Karpas-422 (cell line): ENCODE measurements around the gene RPS29. TPM values are rescaled to one million over a fixed set of nuclear protein-coding genes. Genes with fewer than 3 reads are reported as not detected.

ENCODE experiments used
- DNase-seq: peaks from one replicate; pipeline ENCODE4 v3.0.0-alpha.2; 2015
- H2AFZ ChIP-seq: fragments of 200-600 bp; sonication (generic); 2 replicates; pipeline ENCODE4 v1.6.1; 2014; ENCODE audit warnings: antibody characterized with exemption, low read length, mixed read lengths
- H3K27ac ChIP-seq: fragments of 200-600 bp; sonication (generic); 2 replicates; pipeline ENCODE4 v1.5.1; 2014; ENCODE audit warnings: mild to moderate bottlenecking, low read length, moderate library complexity
- H3K27me3 ChIP-seq: fragments of 200-600 bp; sonication (generic); 2 replicates; pipeline ENCODE4 v1.6.1; 2014; ENCODE audit warnings: low read length, mixed read lengths
- H3K36me3 ChIP-seq: fragments of 200-600 bp; sonication (generic); 2 replicates; pipeline ENCODE4 v1.6.1; 2014; ENCODE audit warnings: low read length, mixed read lengths; ENCODE audit not compliant: insufficient read depth
- H3K4me1 ChIP-seq: fragments of 200-600 bp; sonication (generic); 2 replicates; pipeline ENCODE4 v1.6.1; 2014; ENCODE audit warnings: mild to moderate bottlenecking, low read length, mixed read lengths
- H3K4me2 ChIP-seq: fragments of 200-600 bp; sonication (generic); 2 replicates; pipeline ENCODE4 v1.6.1; 2014; ENCODE audit warnings: low read length, low read depth, mild to moderate bottlenecking; ENCODE audit not compliant: poor library complexity, severe bottlenecking
- H3K4me3 ChIP-seq: fragments of 200-600 bp; sonication (generic); 2 replicates; pipeline ENCODE4 v1.5.1; 2014; ENCODE audit warnings: mild to moderate bottlenecking, antibody characterized with exemption, low read length, mixed read lengths
- H3K79me2 ChIP-seq: fragments of 200-600 bp; sonication (generic); 2 replicates; pipeline ENCODE4 v1.6.1; 2014; ENCODE audit warnings: mild to moderate bottlenecking, low read length, mixed read lengths
- H3K9ac ChIP-seq: fragments of 200-600 bp; sonication (generic); 2 replicates; pipeline ENCODE4 v1.6.0; 2014; ENCODE audit warnings: low read length
- H3K9me2 ChIP-seq: fragments of 200-600 bp; sonication (generic), shearing (Covaris generic); replicated peaks from 2 replicates; pipeline ENCODE4 v1.6.0; 2014; ENCODE audit warnings: mild to moderate bottlenecking, low read length, moderate library complexity; ENCODE audit not compliant: insufficient read depth
- H3K9me3 ChIP-seq: fragments of 300-700, 200-600 bp; sonication (generic); 2 replicates; pipeline ENCODE4 v1.6.1; 2014; ENCODE audit warnings: low read length, mixed read lengths
- H4K20me1 ChIP-seq: fragments of 200-600 bp; sonication (generic); 2 replicates; pipeline ENCODE4 v1.6.1; 2014; ENCODE audit warnings: mild to moderate bottlenecking, antibody characterized with exemption, low read length, low read depth; ENCODE audit not compliant: insufficient read depth
- total RNA-seq: library from RNA; depleted of rRNA; stranded (reverse); fragments of >200 nt; shearing (Covaris generic); gene quantifications from 2 replicates; pipeline ENCODE4 v1.2.3, GENCODE V29; 2014; ENCODE audit warnings: low replicate concordance

The RPS29 gene
- total RNA-seq, 1 experiment from 2014 or later = 11,491 TPM

- H3K4me2 ChIP-seq = no peak overlapping the region
- no peaks in the 10 kb centered on the region for H3K9me2 ChIP-seq
- no peak overlapping the region for H3K27ac ChIP-seq
- H3K27me3 ChIP-seq = no peaks in the 10 kb centered on the region
- no peak overlapping the region for H2AFZ ChIP-seq
- H3K4me1 ChIP-seq = no peaks in the 10 kb centered on the region; the same call in 1 of the 2 replicates
- peaks cover 17% of the 10 kb centered on the region for H3K79me2 ChIP-seq
- peaks cover 16% of the 10 kb centered on the region for H3K36me3 ChIP-seq
- no peak overlapping the region for H3K9ac ChIP-seq
- no peaks in the 10 kb centered on the region for H3K9me3 ChIP-seq
- DNase-seq = no peak
- peaks cover 18% of the 10 kb centered on the region for H4K20me1 ChIP-seq
- no peak overlapping the region for H3K4me3 ChIP-seq
Observed at GRCh38 chr14:49578141-49578540, 8.0 kb downstream of the RPS29 start.

DNA sequence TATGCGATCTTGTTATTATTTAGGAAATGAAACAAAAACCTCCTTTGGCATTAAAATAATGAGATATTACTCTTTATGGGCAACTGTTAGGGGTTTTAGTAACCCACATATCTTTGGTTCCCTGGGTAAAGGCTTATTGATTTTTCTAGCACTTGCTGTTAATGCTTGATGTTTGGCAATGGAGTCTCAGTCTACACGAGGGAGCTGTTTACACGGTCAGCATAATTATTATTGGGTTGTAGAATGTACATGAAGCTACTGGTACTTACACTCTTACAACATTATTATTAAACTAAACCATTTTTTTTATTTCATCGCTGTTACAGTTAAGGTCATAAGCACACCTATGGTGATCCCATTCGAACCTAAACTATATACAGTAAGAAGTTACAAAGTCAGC lies 12.1 kb downstream of the RPS29 start:
- H3K36me3 ChIP-seq = peaks cover 8% of the 10 kb centered on the region
- DNase-seq = no peak
- no peak overlapping the region for H3K9ac ChIP-seq
- no peaks in the 10 kb centered on the region for H3K79me2 ChIP-seq
- no peaks in the 10 kb centered on the region for H3K27me3 ChIP-seq
- no peak overlapping the region for H2AFZ ChIP-seq
- H3K9me3 ChIP-seq = no peaks in the 10 kb centered on the region
- no peak overlapping the region for H3K4me3 ChIP-seq
- no peaks in the 10 kb centered on the region for H3K4me1 ChIP-seq
- no peak overlapping the region for H3K4me2 ChIP-seq
- H3K27ac ChIP-seq = no peak overlapping the region
- peaks cover 3% of the 10 kb centered on the region; the same call in 1 of the 2 replicates for H4K20me1 ChIP-seq
- H3K9me2 ChIP-seq = no peaks in the 10 kb centered on the region

DNA sequence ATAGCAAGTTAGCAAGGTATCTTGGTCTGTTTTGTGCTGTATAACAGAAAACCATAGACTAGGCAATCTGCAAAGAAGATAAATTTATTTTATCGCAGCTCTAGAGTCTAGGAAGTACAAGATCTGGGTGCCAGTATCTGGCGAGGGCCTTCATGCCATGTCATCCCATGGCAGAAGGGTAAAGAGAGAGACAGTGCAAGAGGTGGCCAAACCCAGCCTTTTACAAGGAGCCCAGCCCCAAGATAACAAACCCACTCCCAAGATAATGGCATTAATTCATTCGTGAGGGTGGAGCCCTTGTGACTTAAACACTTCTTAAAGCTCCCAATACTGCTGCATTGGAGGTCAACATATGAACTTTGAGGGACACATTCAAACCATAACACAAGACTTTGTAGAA lies 16.9 kb downstream of the RPS29 start:
- H3K4me3 ChIP-seq = no peak overlapping the region
- H3K4me2 ChIP-seq = no peak overlapping the region
- H3K9me2 ChIP-seq = no peaks in the 10 kb centered on the region
- H4K20me1 ChIP-seq = no peaks in the 10 kb centered on the region
- no peaks in the 10 kb centered on the region for H3K79me2 ChIP-seq
- H2AFZ ChIP-seq = no peak overlapping the region
- no peaks in the 10 kb centered on the region for H3K4me1 ChIP-seq
- H3K36me3 ChIP-seq = no peaks in the 10 kb centered on the region
- H3K27me3 ChIP-seq = no peaks in the 10 kb centered on the region
- DNase-seq = no peak
- no peak overlapping the region for H3K9ac ChIP-seq
- no peaks in the 10 kb centered on the region for H3K9me3 ChIP-seq
- H3K27ac ChIP-seq = no peak overlapping the region

- H3K9ac ChIP-seq = no peak overlapping the region
Observed at GRCh38 chr14:49566714-49567113, 19.5 kb downstream of the RPS29 start.

GRCh38 chr14:49559979-49560768 lies 26.0 kb downstream of the RPS29 start:
- Histone ChIP-seq H3K27me3 (peaks cover 2% of the 10 kb centered on the region; the same call in 1 of the 2 replicates), H3K4me2 (no peak overlapping the region), H4K20me1 (no peaks in the 10 kb centered on the region), H3K4me1 (peaks cover 10% of the 10 kb centered on the region), H3K9me2 (no peaks in the 10 kb centered on the region), H3K9ac (no peak overlapping the region), H2AFZ (no peak overlapping the region), H3K27ac (no peak overlapping the region), H3K36me3 (no peaks in the 10 kb centered on the region), H3K79me2 (no peaks in the 10 kb centered on the region), H3K4me3 (no peak overlapping the region), H3K9me3 (no peaks in the 10 kb centered on the region)
- DNase-seq = no peak

More at GRCh38 chr14:49566714-49567113, 19.5 kb downstream of the RPS29 start:
- H3K4me1 ChIP-seq = no peaks in the 10 kb centered on the region
- no peak overlapping the region for H3K27ac ChIP-seq
- no peaks in the 10 kb centered on the region for H3K36me3 ChIP-seq
- H3K9me2 ChIP-seq = no peaks in the 10 kb centered on the region
- no peak overlapping the region for H3K4me2 ChIP-seq
- DNase-seq = no peak
- H3K27me3 ChIP-seq = peaks cover 2% of the 10 kb centered on the region; the same call in 1 of the 2 replicates
- no peaks in the 10 kb centered on the region for H3K9me3 ChIP-seq
- H3K79me2 ChIP-seq = no peaks in the 10 kb centered on the region
- no peak overlapping the region for H3K4me3 ChIP-seq
- H2AFZ ChIP-seq = no peak overlapping the region
- no peaks in the 10 kb centered on the region for H4K20me1 ChIP-seq

GRCh38 chr14:49553892-49554291 lies 32.3 kb downstream of the RPS29 start:
- Histone ChIP-seq H3K4me1 (peaks cover 2% of the 10 kb centered on the region; the same call in 1 of the 2 replicates), H3K36me3 (no peaks in the 10 kb centered on the region), H3K9me2 (no peaks in the 10 kb centered on the region), H2AFZ (no peak overlapping the region), H3K9ac (no peak overlapping the region), H3K9me3 (no peaks in the 10 kb centered on the region), H3K27me3 (no peaks in the 10 kb centered on the region), H3K4me3 (no peak overlapping the region), H3K79me2 (no peaks in the 10 kb centered on the region), H3K27ac (no peak overlapping the region), H4K20me1 (no peaks in the 10 kb centered on the region), H3K4me2 (no peak overlapping the region)
- no peak for DNase-seq

- Histone ChIP-seq H3K79me2 (no peaks in the 10 kb centered on the region), H4K20me1 (no peaks in the 10 kb centered on the region), H3K9me3 (no peaks in the 10 kb centered on the region), H3K36me3 (no peaks in the 10 kb centered on the region), H3K9me2 (no peaks in the 10 kb centered on the region), H3K27ac (no peak overlapping the region), H3K27me3 (no peaks in the 10 kb centered on the region), H3K4me3 (no peak overlapping the region), H2AFZ (no peak overlapping the region), H3K9ac (no peak overlapping the region), H3K4me1 (no peaks in the 10 kb centered on the region), H3K4me2 (no peak overlapping the region)
- no peak for DNase-seq
Observed at GRCh38 chr14:49553106-49553505, 33.1 kb downstream of the RPS29 start.

GRCh38 chr14:49551569-49551968 lies 34.6 kb downstream of the RPS29 start:
- H3K9me3 ChIP-seq = no peaks in the 10 kb centered on the region
- H3K4me3 ChIP-seq = no peak overlapping the region
- H3K4me1 ChIP-seq = no peaks in the 10 kb centered on the region
- H4K20me1 ChIP-seq = no peaks in the 10 kb centered on the region
- no peaks in the 10 kb centered on the region for H3K27me3 ChIP-seq
- H3K4me2 ChIP-seq = no peak overlapping the region
- no peak for DNase-seq
- no peak overlapping the region for H3K9ac ChIP-seq
- H3K9me2 ChIP-seq = no peaks in the 10 kb centered on the region
- H2AFZ ChIP-seq = no peak overlapping the region
- no peaks in the 10 kb centered on the region for H3K36me3 ChIP-seq
- no peak overlapping the region for H3K27ac ChIP-seq
- no peaks in the 10 kb centered on the region for H3K79me2 ChIP-seq
